Measurements from ENCODE around the gene CENPF. TPM values are rescaled to one million over a fixed set of nuclear protein-coding genes. Genes with fewer than 3 reads are reported as not detected.
"Not testable (repeated sequence)": the region's sequence is repeated elsewhere in the genome, so short reads cannot be mapped to it uniquely, and the experiment has no call there.

The CENPF gene
- total RNA-seq, 2 experiments from 2014 or later = 125 to 135 TPM

DNA sequence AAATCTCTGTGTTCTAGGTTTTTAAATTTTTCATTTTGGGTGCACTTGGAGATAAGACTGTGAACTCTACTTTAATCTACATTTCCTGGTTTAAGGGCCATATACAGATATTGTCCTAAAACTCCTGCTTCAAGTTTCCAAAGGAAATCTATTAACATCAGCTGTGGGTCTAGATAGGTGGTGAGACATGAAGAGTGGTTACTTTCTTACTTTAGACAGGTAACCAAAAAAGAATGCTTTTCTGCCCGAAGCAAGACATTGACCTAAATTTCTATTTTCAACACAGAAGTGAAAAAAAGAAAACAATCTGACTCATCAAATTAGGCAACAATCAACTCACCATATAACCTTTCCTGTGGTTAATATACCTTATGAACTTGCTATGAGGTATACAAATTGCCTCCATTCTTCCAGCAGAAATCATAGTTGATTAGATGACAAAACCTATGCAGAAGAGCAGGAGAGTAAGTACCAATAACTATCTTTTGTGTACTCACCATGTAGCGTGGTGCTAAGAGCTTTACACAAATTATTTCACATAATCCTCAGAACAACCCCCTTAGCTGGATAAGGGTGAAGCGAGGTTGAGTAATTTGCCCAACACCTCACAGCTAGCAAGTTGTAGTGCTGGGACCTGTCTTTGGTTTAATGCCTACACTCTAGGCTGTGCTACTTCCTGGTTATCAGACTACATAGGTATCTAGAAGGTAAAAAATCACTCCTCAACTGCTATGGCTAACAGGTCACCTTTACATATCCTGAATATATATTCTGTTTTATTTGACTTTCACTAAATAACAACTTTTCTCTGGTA is 28.2 kb upstream of the CENPF start:
- ChIA-PET CTCF (interaction anchor here (1.4 kb wide), 1 partner anchor 10 kb away, joined by 5 read pairs; no protein-coding TSS in a partner anchor), POLR2A (no interaction called here)
- Mint-ChIP-seq H3K36me3 (ENCODE audit: low read depth) (peaks cover 12% of the 10 kb centered on the region), H3K27me3 (peaks cover 11% of the 10 kb centered on the region), H3K4me3 (no peak overlapping the region), H3K9me3 (peaks cover 16% of the 10 kb centered on the region), H3K27ac (no peak overlapping the region), H3K4me1 (no peaks in the 10 kb centered on the region)
- no peak for DNase-seq

- POLR2A ChIA-PET, H3K27me3 Mint-ChIP-seq: not testable (repeated sequence)
Measured at GRCh38 chr1:214576120-214576519, 26.9 kb upstream of the CENPF start.

GRCh38 chr1:214579183-214579582 is 23.8 kb upstream of the CENPF start:
- no peak for DNase-seq
- H3K36me3 Mint-ChIP-seq (ENCODE audit: low read depth) = peaks cover 12% of the 10 kb centered on the region
- no peak overlapping the region for H3K4me3 Mint-ChIP-seq
- no peaks in the 10 kb centered on the region for H3K4me1 Mint-ChIP-seq
- ChIA-PET CTCF (no interaction called here), POLR2A (no interaction called here)
- H3K27ac Mint-ChIP-seq = no peak overlapping the region
- H3K9me3 Mint-ChIP-seq = peaks cover 16% of the 10 kb centered on the region
- peaks cover 11% of the 10 kb centered on the region for H3K27me3 Mint-ChIP-seq

More at GRCh38 chr1:214576120-214576519, 26.9 kb upstream of the CENPF start:
- H3K4me1 Mint-ChIP-seq, CTCF ChIA-PET, H3K27ac Mint-ChIP-seq, H3K4me3 Mint-ChIP-seq, DNase-seq: not testable (repeated sequence)
- peaks cover 16% of the 10 kb centered on the region for H3K9me3 Mint-ChIP-seq
- H3K36me3 Mint-ChIP-seq (ENCODE audit: low read depth) = peaks cover 12% of the 10 kb centered on the region

DNA sequence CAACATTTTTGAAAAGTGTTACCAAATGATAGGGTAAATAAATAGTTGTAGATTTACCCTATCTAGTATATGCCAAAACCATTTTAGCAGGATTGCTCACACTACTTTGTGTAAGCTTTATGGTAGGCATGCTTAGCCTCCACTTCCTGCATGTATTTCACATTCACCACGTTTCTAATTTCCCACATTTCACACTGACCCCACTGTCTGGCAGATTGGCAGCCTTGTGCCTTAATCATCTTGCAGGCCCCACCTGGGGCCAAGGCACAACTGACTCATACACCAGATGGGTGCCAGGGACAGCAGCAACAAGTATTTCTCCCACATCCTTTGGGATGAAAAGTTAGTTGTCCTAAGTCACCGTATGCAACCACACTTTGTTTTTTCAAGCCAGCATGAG is 21.2 kb upstream of the CENPF start:
- Mint-ChIP-seq H3K4me3 (no peak overlapping the region), H3K36me3 (ENCODE audit: low read depth) (peaks cover 1% of the 10 kb centered on the region), H3K27ac (no peak overlapping the region), H3K4me1 (no peaks in the 10 kb centered on the region), H3K9me3 (peaks cover under 1% of the 10 kb centered on the region), H3K27me3 (peaks cover 10% of the 10 kb centered on the region)
- no peak for DNase-seq
- ChIA-PET CTCF (interaction anchor here (0.6 to 8.8 kb wide), 4 partner anchors 39 to 368 kb away, joined by 3 to 118 read pairs (median 4); no protein-coding TSS in a partner anchor), POLR2A (no interaction called here)

DNA sequence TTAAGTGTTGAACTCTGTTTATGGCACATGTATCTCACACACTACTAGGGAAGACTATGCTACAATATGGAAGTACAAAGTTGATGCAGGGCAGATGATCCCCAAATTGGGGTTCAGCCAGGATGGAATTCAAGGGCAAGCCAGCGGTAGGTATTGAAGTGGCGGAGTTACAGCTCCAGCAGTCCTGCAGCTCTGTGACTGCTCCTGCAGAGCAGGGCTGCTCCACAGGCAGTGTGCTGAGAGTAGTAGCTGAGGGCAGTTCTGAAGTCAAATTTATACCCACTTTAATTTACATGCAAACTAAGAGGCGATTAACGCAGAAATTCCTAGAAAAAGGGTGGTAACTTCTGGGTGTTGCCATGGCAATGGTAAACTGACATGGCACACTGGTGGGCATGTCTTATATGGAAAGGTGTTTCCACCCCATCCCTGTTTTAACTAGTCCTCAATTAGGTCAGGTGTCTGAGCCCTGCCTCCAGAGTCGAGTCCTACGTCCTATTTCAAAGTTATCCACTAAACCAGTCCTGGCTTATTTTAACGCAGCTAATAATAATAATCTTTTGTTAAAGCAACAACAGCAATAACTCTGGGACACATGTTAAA is 20.6 kb upstream of the CENPF start:
- CTCF ChIA-PET = interaction anchor here (1.1 to 8.8 kb wide), 3 partner anchors 194 to 321 kb away, joined by 3 to 118 read pairs (median 6); no protein-coding TSS in a partner anchor
- Mint-ChIP-seq H3K27me3 (peaks cover 10% of the 10 kb centered on the region), H3K4me1 (no peaks in the 10 kb centered on the region), H3K4me3 (no peak overlapping the region), H3K36me3 (ENCODE audit: low read depth) (no peaks in the 10 kb centered on the region), H3K27ac (no peak overlapping the region), H3K9me3 (no peaks in the 10 kb centered on the region)
- POLR2A ChIA-PET = no interaction called here
- no peak for DNase-seq

DNA sequence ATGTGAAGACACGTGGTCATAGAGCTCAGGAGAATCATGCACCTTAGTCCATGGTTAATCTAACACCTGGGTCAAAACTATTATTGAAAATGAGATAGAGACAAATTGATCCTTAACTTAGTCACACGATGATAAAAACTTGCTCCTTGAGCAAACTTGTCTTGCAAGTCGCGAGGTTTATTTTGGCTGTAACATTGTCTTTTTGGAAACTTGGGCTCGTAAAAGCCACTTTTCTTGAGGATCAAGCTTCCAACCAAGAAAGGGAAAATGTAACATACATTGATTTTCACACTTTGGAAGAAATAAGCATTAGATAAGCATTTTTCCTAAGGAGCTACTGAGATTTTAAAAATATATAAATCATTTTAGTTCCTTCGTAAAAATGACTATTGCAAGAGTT is 19.9 kb upstream of the CENPF start:
- H3K4me3 Mint-ChIP-seq = no peak overlapping the region
- DNase-seq = no peak
- H3K36me3 Mint-ChIP-seq (ENCODE audit: low read depth) = no peaks in the 10 kb centered on the region
- CTCF ChIA-PET = interaction anchor here (1.1 to 8.8 kb wide), 3 partner anchors 11 to 321 kb away, joined by 3 to 118 read pairs (median 7); no protein-coding TSS in a partner anchor
- no peak overlapping the region for H3K27ac Mint-ChIP-seq
- POLR2A ChIA-PET = no interaction called here
- H3K27me3 Mint-ChIP-seq = peaks cover 10% of the 10 kb centered on the region
- no peaks in the 10 kb centered on the region for H3K9me3 Mint-ChIP-seq
- no peaks in the 10 kb centered on the region for H3K4me1 Mint-ChIP-seq

GRCh38 chr1:214583824-214584554 is 19.0 kb upstream of the CENPF start:
- Mint-ChIP-seq H3K27me3 (peaks cover 10% of the 10 kb centered on the region), H3K9me3 (no peaks in the 10 kb centered on the region), H3K36me3 (ENCODE audit: low read depth) (no peaks in the 10 kb centered on the region), H3K4me3 (no peak overlapping the region), H3K27ac (no peak overlapping the region), H3K4me1 (no peaks in the 10 kb centered on the region)
- ChIA-PET CTCF (interaction anchor here (0.7 to 8.8 kb wide), 8 partner anchors 9 to 323 kb away, joined by 3 to 118 read pairs (median 5); no protein-coding TSS in a partner anchor), POLR2A (interaction anchor here (1.0 kb wide), 1 partner anchor 303 kb away, joined by 3 read pairs; the partner anchor contains the start of gene SMYD2)
- DNase-seq = no peak

DNA sequence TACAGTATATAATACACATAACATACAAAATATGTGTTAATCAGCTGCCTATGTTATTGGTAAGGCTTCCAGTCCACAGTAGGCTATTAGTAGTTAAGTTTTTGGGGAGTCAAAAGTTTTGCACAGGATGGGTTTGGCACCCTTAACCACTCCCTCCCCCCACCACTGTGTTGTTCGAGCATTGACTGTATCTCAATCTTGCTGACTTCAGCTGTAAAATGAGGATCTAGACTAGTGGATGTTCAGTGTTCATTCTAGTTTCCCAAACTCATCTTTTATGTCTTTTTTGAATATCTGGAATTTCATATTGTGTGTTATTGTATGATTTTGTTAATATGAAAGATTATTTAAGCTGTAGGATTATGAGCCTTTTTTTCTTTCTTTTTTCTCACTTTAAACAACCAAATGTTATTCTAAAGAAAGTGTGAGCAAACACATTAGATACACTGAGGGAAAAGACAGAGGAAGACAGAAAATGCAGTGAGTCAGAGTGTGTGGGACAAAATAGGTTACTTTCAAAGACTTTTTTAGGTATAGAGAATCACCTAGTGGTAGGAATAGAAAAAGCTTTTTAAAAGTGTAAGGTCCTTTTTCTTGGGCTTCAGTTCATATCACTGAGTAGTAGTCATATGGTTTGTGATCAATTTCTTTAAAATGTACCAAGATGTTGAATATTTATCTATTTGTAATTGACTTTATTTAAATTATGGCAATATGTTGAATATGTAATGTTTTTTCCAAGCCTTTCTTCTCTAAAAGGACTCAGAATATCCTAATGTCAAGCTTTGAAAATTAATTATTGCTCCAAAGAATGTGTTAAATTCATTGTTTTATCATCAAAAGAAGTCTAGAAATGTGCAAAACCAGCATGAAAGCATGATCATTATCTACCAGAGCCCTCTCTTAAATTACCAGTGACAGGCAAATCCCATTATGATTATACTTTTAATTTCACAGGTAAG is 17.9 kb upstream of the CENPF start:
- no peak for DNase-seq
- ChIA-PET CTCF (interaction anchor here (0.8 to 8.8 kb wide), 12 partner anchors 8 to 371 kb away, joined by 3 to 118 read pairs (median 4); no protein-coding TSS in a partner anchor), POLR2A (interaction anchor here (1.0 to 1.2 kb wide), 2 partner anchors 15 to 304 kb away, joined by 3 read pairs; partner anchors contain the start of gene SMYD2)
- no peak overlapping the region for H3K4me3 Mint-ChIP-seq
- H3K36me3 Mint-ChIP-seq (ENCODE audit: low read depth) = no peaks in the 10 kb centered on the region
- H3K27ac Mint-ChIP-seq = no peak overlapping the region
- no peaks in the 10 kb centered on the region for H3K9me3 Mint-ChIP-seq
- H3K4me1 Mint-ChIP-seq = no peaks in the 10 kb centered on the region
- peaks cover 10% of the 10 kb centered on the region for H3K27me3 Mint-ChIP-seq

- Mint-ChIP-seq H3K27me3 (peaks cover 13% of the 10 kb centered on the region), H3K4me1 (no peaks in the 10 kb centered on the region), H3K27ac (no peak overlapping the region), H3K4me3 (no peak overlapping the region), H3K9me3 (no peaks in the 10 kb centered on the region), H3K36me3 (ENCODE audit: low read depth) (no peaks in the 10 kb centered on the region)
- DNase-seq = no peak
- POLR2A ChIA-PET = no interaction called here
- CTCF ChIA-PET = interaction anchor here (1.5 to 8.8 kb wide), 3 partner anchors 172 to 256 kb away, joined by 3 to 118 read pairs (median 4); no protein-coding TSS in a partner anchor
Measured at GRCh38 chr1:214586621-214587020, 16.4 kb upstream of the CENPF start.

- ChIA-PET CTCF (interaction anchor here (1.5 to 8.8 kb wide), 2 partner anchors 173 to 256 kb away, joined by 3 to 118 read pairs; no protein-coding TSS in a partner anchor), POLR2A (no interaction called here)
- no peaks in the 10 kb centered on the region for H3K4me1 Mint-ChIP-seq
- no peak for DNase-seq
- H3K4me3 Mint-ChIP-seq = no peak overlapping the region
- peaks cover 10% of the 10 kb centered on the region for H3K27me3 Mint-ChIP-seq
- no peaks in the 10 kb centered on the region for H3K36me3 Mint-ChIP-seq (ENCODE audit: low read depth)
- H3K27ac Mint-ChIP-seq = no peak overlapping the region
- H3K9me3 Mint-ChIP-seq = no peaks in the 10 kb centered on the region
Measured at GRCh38 chr1:214587165-214587564, 15.8 kb upstream of the CENPF start.

GRCh38 chr1:214588963-214589597 is 13.9 kb upstream of the CENPF start:
- Mint-ChIP-seq H3K27ac (no peak overlapping the region), H3K4me1 (no peaks in the 10 kb centered on the region), H3K36me3 (ENCODE audit: low read depth) (no peaks in the 10 kb centered on the region), H3K27me3 (peaks cover 4% of the 10 kb centered on the region), H3K9me3 (no peaks in the 10 kb centered on the region), H3K4me3 (no peak overlapping the region)
- ChIA-PET CTCF (interaction anchor here (0.7 kb wide), 1 partner anchor 61 kb away, joined by 4 read pairs; no protein-coding TSS in a partner anchor), POLR2A (interaction anchor here (1.5 kb wide), 1 partner anchor 30 kb away, joined by 3 read pairs; no protein-coding TSS in a partner anchor)
- no peak for DNase-seq

Data from activated CD4-positive, alpha-beta memory T cell treated with anti-CD3 and anti-CD28 coated beads, Interleukin-2, amount 10 ng/mL, durations not matched to agents 7 days and 5 days (primary cell).